Measurements from ENCODE around the gene DSN1. TPM values are rescaled to one million over a fixed set of nuclear protein-coding genes. Genes with fewer than 3 reads are reported as not detected.

Gene DSN1, protein sequence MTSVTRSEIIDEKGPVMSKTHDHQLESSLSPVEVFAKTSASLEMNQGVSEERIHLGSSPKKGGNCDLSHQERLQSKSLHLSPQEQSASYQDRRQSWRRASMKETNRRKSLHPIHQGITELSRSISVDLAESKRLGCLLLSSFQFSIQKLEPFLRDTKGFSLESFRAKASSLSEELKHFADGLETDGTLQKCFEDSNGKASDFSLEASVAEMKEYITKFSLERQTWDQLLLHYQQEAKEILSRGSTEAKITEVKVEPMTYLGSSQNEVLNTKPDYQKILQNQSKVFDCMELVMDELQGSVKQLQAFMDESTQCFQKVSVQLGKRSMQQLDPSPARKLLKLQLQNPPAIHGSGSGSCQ
- 23.4 to 30.0 TPM (median 24.5 TPM) in 5 replicates for total RNA-seq (2022; extraction: Qiagen RNA extraction)

DNA sequence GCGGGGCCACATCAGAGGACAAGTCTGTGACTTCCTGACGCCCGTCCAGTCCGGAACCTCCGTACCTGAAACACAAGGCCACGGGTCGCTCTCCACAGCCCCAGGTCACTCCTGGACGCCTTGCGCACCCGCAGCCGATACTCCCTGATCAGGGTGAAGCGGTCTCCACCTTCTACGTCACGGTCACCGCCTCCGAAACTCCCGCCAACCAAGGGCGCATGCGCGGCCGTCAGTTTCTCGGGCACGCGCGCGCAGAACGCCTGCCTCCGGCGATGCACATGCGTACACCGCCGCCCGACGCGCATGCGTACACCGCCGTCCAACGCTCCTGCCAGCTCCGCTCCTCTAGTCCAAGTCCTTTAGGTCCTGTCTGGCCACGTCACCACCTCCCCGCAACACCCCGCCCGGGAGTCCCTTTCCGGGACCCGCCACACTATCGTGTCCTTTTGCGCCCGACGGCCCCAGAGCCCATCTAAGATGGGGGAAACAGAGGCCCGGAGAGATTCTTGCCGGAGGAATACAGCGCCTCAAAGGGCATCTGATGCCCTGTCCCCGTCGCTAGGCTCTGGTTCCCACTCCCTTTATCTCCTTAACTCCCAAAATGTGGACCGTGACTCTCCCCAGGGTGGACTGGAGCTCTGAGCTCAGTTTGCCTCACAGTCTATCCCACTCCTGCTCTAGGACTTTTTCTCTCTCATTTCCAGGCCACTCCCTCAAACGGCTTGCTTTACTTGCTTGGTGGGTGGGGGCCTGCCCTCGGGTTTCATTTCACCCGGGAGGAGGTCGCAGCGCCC, at the start of gene DSN1:
TSS of gene DSN1 (minus strand) at position 167 of the 794 bp plus-strand sequence. CDS start 2,305 bp downstream, outside the sequence.

DNA sequence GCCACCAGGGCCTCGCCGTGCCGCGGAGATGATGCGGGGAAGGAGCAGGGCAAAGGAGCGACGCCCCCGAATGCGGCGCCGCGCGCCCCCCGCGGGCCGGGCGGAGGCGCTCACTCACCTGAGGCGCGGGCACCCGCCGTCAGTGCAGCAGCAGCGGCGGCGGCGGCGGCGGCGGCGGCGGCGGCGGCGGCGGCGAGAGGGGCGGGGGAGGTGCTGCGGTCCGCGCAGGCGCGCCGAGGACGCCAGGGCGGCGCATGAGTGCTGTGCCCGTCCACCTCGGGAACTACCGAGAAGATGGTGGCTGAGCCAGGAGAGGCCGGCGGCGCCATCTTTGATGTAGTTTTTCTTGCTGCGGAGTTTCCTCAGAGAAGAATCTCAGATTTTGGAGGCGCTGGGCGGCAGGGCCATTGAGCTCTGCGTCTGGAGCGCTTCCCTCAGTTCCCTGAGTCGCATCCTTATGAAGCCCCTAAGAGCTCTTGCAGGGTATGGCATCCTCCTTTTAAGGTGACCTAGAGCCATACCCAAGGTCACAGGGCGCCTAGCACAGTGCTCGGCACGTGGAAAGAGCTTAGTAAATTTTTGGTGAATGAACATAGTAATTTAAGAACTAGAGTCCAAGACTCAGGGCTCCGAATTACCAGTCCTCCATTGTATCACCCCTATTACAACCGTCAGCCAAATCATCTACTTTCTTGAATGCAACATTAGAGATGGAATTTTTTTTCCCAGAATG, 27.5 kb downstream of the DSN1 start, which contains the start of gene NDRG3:
TSS of gene NDRG3 (minus strand) at position 164 of the 733 bp plus-strand sequence. CDS start 24,355 bp downstream, outside the sequence.

Other genes with a start within 250 kb of the DSN1 start
- gene MYL9, start 232.2 kb downstream of the DSN1 start, total RNA-seq (2022; extraction: Qiagen RNA extraction) = 14.8 to 28.3 TPM (median 18.9 TPM) in 5 replicates
- gene TGIF2, start 200.2 kb downstream of the DSN1 start, total RNA-seq (2022; extraction: Qiagen RNA extraction) = 2.9 to 4.4 TPM (median 4.0 TPM) in 5 replicates
- gene RAB5IF, start 168.0 kb downstream of the DSN1 start, total RNA-seq (2022; extraction: Qiagen RNA extraction) = 189 to 271 TPM (median 253 TPM) in 5 replicates
- 0.02 to 0.20 TPM (median 0.14 TPM) in 3 of 5 replicates, not detected in the others for gene SLA2, start 127.6 kb downstream of the DSN1 start, total RNA-seq (2022; extraction: Qiagen RNA extraction)
- gene NDRG3, start 27.7 kb downstream of the DSN1 start, total RNA-seq (2022; extraction: Qiagen RNA extraction) = 19.8 to 23.6 TPM (median 21.1 TPM) in 5 replicates
- not detected in 5 replicates for gene TLDC2, start 102.4 kb upstream of the DSN1 start, total RNA-seq (2022; extraction: Qiagen RNA extraction)
- 8.0 to 11.4 TPM (median 8.2 TPM) in 5 replicates for gene SAMHD1, start 177.9 kb upstream of the DSN1 start, total RNA-seq (2022; extraction: Qiagen RNA extraction)